Amygdala (tissue), 56 donors: ENCODE results near the gene COBLL1.

Source experiments
- DNase-seq, 56 donors: peaks; one replicate each; lab custom pipeline; 2025; lab: John Stamatoyannopoulos, UW

Gene COBLL1

GRCh38 chr2:164693390-164693789, 148.2 kb downstream of the COBLL1 start:
- DNase-seq = no peak

- DNase-seq = no peak
These were observed 148.7 kb downstream of the COBLL1 start for GRCh38 chr2:164692958-164693357.

GRCh38 chr2:164692114-164692513, 149.5 kb downstream of the COBLL1 start:
- DNase-seq = no peak

- no peak for DNase-seq
These were observed 150.2 kb downstream of the COBLL1 start for GRCh38 chr2:164691346-164691887.

GRCh38 chr2:164690361-164690760, 151.3 kb downstream of the COBLL1 start:
- DNase-seq = no peak

GRCh38 chr2:164688896-164689419, 152.7 kb downstream of the COBLL1 start:
- no peak for DNase-seq

- DNase-seq = no peak
These were observed 160.6 kb downstream of the COBLL1 start for GRCh38 chr2:164681009-164681408.

GRCh38 chr2:164678631-164679149, 162.9 kb downstream of the COBLL1 start:
- DNase-seq = no peak

GRCh38 chr2:164677733-164678132, 163.9 kb downstream of the COBLL1 start:
- no peak for DNase-seq

GRCh38 chr2:164677271-164677670, 164.4 kb downstream of the COBLL1 start:
- DNase-seq = no peak

- no peak for DNase-seq
These were observed 165.9 kb downstream of the COBLL1 start for GRCh38 chr2:164675687-164676086.

- no peak for DNase-seq
These were observed 166.6 kb downstream of the COBLL1 start for GRCh38 chr2:164675027-164675426.

GRCh38 chr2:164671664-164672396, 169.8 kb downstream of the COBLL1 start:
- no peak for DNase-seq

GRCh38 chr2:164669291-164669690, 172.3 kb downstream of the COBLL1 start:
- DNase-seq = no peak

- no peak for DNase-seq
These were observed 174.1 kb downstream of the COBLL1 start for GRCh38 chr2:164667566-164667965.

- DNase-seq = no peak
These were observed 177.6 kb downstream of the COBLL1 start for GRCh38 chr2:164664070-164664469.

- no peak for DNase-seq
These were observed 178.6 kb downstream of the COBLL1 start for GRCh38 chr2:164662868-164663631.

GRCh38 chr2:164662066-164662465, 179.6 kb downstream of the COBLL1 start:
- no peak for DNase-seq

- no peak for DNase-seq
These were observed 180.3 kb downstream of the COBLL1 start for GRCh38 chr2:164661349-164661748.

GRCh38 chr2:164657129-164657528, 184.5 kb downstream of the COBLL1 start:
- no peak for DNase-seq

GRCh38 chr2:164655750-164656149, 185.9 kb downstream of the COBLL1 start:
- DNase-seq = no peak
